HCT116 (cell line): ENCODE results near the gene CHRNA9. TPM values are rescaled to one million over a fixed set of nuclear protein-coding genes. Genes with fewer than 3 reads are reported as not detected.

Experiments used
- ATAC-seq: fragments of 200-7000 bp; cut with Tn5 transposase; 2 replicates; pipeline ENCODE4 v1.9.1; 2020; ENCODE audit warnings: mild to moderate bottlenecking, moderate library complexity
- BruUV-seq: library from RNA; stranded (reverse); fragments of 400-500 nt; replicated peaks from 2 replicates; lab custom pipeline; 2021; lab: Mats Ljungman, UMichigan
- CTCF ChIA-PET: fragments of 300-600 bp; sonication (Branson Sonifier 250); formaldehyde crosslinking; loops from one replicate; lab custom pipeline; 2021; ENCODE audit warnings: antibody characterized with exemption; lab: Charles Lee
- POLR2A ChIA-PET: fragments of 300-600, 350-600 bp; sonication (Branson Sonifier 250); formaldehyde crosslinking; loops from one replicate; lab custom pipeline; 2021; ENCODE audit warnings: antibody characterized with exemption; lab: Charles Lee
- RAD21 ChIA-PET, 2 experiments: fragments of 300-600 bp; sonication (Branson Sonifier 250); formaldehyde crosslinking; loops; one replicate each; lab custom pipeline; 2023; ENCODE audit warnings: low total read pairs in 2 of 2; ENCODE audit not compliant: uncharacterized antibody in 2 of 2, unreplicated experiment in 2 of 2, low non-redundant PET in 1 of 2; lab: Charles Lee
- DNase-seq: peaks from one replicate; pipeline ENCODE4 v3.0.0-alpha.2; 2010; ENCODE audit warnings: low read depth, low spot score
- H2AFZ ChIP-seq: fragments of 200-600 bp; shearing (Covaris generic), sonication (generic); 2 replicates; pipeline ENCODE4 v1.6.1; 2017; ENCODE audit warnings: low read depth, mixed run types, mixed read lengths, antibody characterized with exemption, low read length; ENCODE audit not compliant: poor library complexity, severe bottlenecking
- H3K27ac ChIP-seq: 2 replicates; pipeline ENCODE4 v1.5.1; 2012; ENCODE audit warnings: low read depth, low read length
- H3K27me3 ChIP-seq: fragments of 200-600 bp; sonication (generic); 2 replicates; pipeline ENCODE4 v1.6.1; 2016; ENCODE audit warnings: mixed run types, low read length, mixed read lengths; ENCODE audit not compliant: insufficient read depth
- H3K36me3 ChIP-seq, 2 experiments: fragments of 200-500 bp in 1 of 2; fragments of 200-600 bp in 1 of 2; sonication (Bioruptor generic) in 1 of 2; sonication (generic) in 1 of 2; 2 replicates each; pipeline versions ENCODE4 v1.5.1 to v1.6.1; 2014 to 2016; ENCODE audit warnings: low read length in 2 of 2, inconsistent platforms in 1 of 2, mixed read lengths in 1 of 2, mixed run types in 1 of 2; ENCODE audit not compliant: insufficient read depth in 2 of 2, control insufficient read depth in 1 of 2
- H3K4me1 ChIP-seq, 2 experiments: fragments of 200-600 bp in 1 of 2; sonication (generic) in 1 of 2; 2 replicates each; pipeline versions ENCODE4 v1.5.1 to v1.6.1; 2012 to 2017; ENCODE audit warnings: low read length in 2 of 2, inconsistent platforms in 1 of 2, mild to moderate bottlenecking in 1 of 2, mixed read lengths in 1 of 2, mixed run types in 1 of 2, moderate library complexity in 1 of 2; ENCODE audit not compliant: insufficient read depth in 2 of 2, control insufficient read depth in 1 of 2
- H3K4me2 ChIP-seq: fragments of 200-600 bp; sonication (generic); 2 replicates; pipeline ENCODE4 v1.6.1; 2017; ENCODE audit warnings: mixed run types, low read length, mixed read lengths
- H3K4me3 ChIP-seq, 2 experiments: fragments of 200-600 bp in 1 of 2; sonication (generic) in 1 of 2; replicated peaks in 1 of 2; 2 replicates each; pipeline ENCODE4 v1.5.1; 2011 to 2016; ENCODE audit warnings: low read length in 2 of 2, control low read depth in 1 of 2, low read depth in 1 of 2, mild to moderate bottlenecking in 1 of 2, mixed read lengths in 1 of 2, mixed run types in 1 of 2
- H3K79me2 ChIP-seq: fragments of 200-600 bp; sonication (generic); 2 replicates; pipeline ENCODE4 v1.6.1; 2017; ENCODE audit warnings: mild to moderate bottlenecking, mixed run types, low read length, moderate library complexity, mixed read lengths; ENCODE audit not compliant: insufficient read depth
- H3K9ac ChIP-seq: fragments of 200-600 bp; sonication (generic); 2 replicates; pipeline ENCODE4 v1.6.1; 2016; ENCODE audit warnings: low read length, mixed read lengths
- H3K9me2 ChIP-seq: fragments of 200-600 bp; sonication (generic), shearing (Covaris generic); 2 replicates; pipeline ENCODE4 v1.6.1; 2017; ENCODE audit warnings: mixed run types, mild to moderate bottlenecking, moderate library complexity; ENCODE audit not compliant: insufficient read depth
- H3K9me3 ChIP-seq, 2 experiments: fragments of 200-500 bp in 1 of 2; fragments of 200-600 bp in 1 of 2; sonication (Bioruptor generic) in 1 of 2; sonication (generic) in 1 of 2; 2 replicates each; pipeline ENCODE4 v1.6.1; 2014 to 2017; ENCODE audit warnings: low read length in 2 of 2, mixed read lengths in 2 of 2, inconsistent platforms in 1 of 2, low read depth in 1 of 2, mild to moderate bottlenecking in 1 of 2, mixed run types in 1 of 2, moderate library complexity in 1 of 2; ENCODE audit not compliant: control insufficient read depth in 1 of 2, insufficient read depth in 1 of 2
- H4K20me1 ChIP-seq: fragments of 200-600 bp; sonication (generic), shearing (Covaris generic); 2 replicates; pipeline ENCODE4 v1.6.1; 2017; ENCODE audit warnings: mixed run types, mild to moderate bottlenecking, moderate library complexity; ENCODE audit not compliant: insufficient read depth
- CEBPB ChIP-seq: IDR thresholded peaks from 2 replicates; pipeline ENCODE4 v1.6.1; 2012; ENCODE audit warnings: low read depth
- ELF1 ChIP-seq: IDR thresholded peaks from 2 replicates; pipeline ENCODE4 v1.6.1; 2012; ENCODE audit warnings: low read depth, borderline replicate concordance
- EZH2 ChIP-seq: fragments of 200-600 bp; sonication (generic); IDR thresholded peaks from 2 replicates; pipeline ENCODE4 v1.6.1; 2017; ENCODE audit warnings: antibody characterized with exemption, mixed run types
- FOSL1 ChIP-seq: IDR thresholded peaks from 2 replicates; pipeline ENCODE4 v1.6.1; 2012; ENCODE audit warnings: low read depth
- JUND ChIP-seq: IDR thresholded peaks from 2 replicates; pipeline ENCODE4 v1.6.1; 2012
- SIN3A ChIP-seq: IDR thresholded peaks from 2 replicates; pipeline ENCODE4 v1.6.1; 2012; ENCODE audit warnings: low read depth
- SP1 ChIP-seq: IDR thresholded peaks from 2 replicates; pipeline ENCODE4 v1.6.1; 2012; ENCODE audit warnings: low read depth
- SRF ChIP-seq: IDR thresholded peaks from 2 replicates; pipeline ENCODE4 v1.6.1; 2012; ENCODE audit warnings: low read depth
- TCF7L2 ChIP-seq: IDR thresholded peaks from 2 replicates; pipeline ENCODE4 v1.7.0; 2011; ENCODE audit warnings: borderline replicate concordance, inconsistent platforms; ENCODE audit not compliant: insufficient read depth, insufficient read length; ENCODE audit errors: extremely low read depth
- YY1 ChIP-seq: IDR thresholded peaks from 2 replicates; pipeline ENCODE4 v1.6.1; 2011; ENCODE audit warnings: low read length, low read depth, moderate library complexity, mild to moderate bottlenecking; ENCODE audit not compliant: insufficient replicate concordance; ENCODE audit errors: extremely low read depth
- ZNF274 ChIP-seq: fragments of 200-500 bp; sonication (Bioruptor generic); IDR thresholded peaks from 2 replicates; pipeline ENCODE4 v1.6.1; 2014; ENCODE audit warnings: mild to moderate bottlenecking, low read depth, low read length, inconsistent platforms
- intact Hi-C: fragments of 100-400 bp; cut with micrococcal nuclease; formaldehyde crosslinking; loops from 2 replicates; pipeline ENCODE4 v1.10.0; 2022
- total RNA-seq: library from RNA; stranded (reverse); gene quantifications from one replicate; pipeline ENCODE4 v1.2.1, GENCODE V29; 2021; ENCODE audit not compliant: unreplicated experiment
- TF ChIP-seq, protein P1 (sequence below): IDR thresholded peaks from 2 replicates; pipeline ENCODE4 v1.6.1; 2012; ENCODE audit warnings: low read depth
- TF ChIP-seq, protein P2 (sequence below): IDR thresholded peaks from 2 replicates; pipeline ENCODE4 v1.6.1; 2011; ENCODE audit warnings: mild to moderate bottlenecking, low read length, moderate library complexity; ENCODE audit not compliant: insufficient replicate concordance; ENCODE audit errors: extremely low read depth
- TF ChIP-seq, protein P3 (sequence below), 3 experiments: fragments of 200-600 bp in 1 of 3; sonication (generic) in 1 of 3; IDR thresholded peaks in 2 of 3; conservative IDR thresholded peaks in 1 of 3; 2 replicates each; pipeline ENCODE4 v1.5.1; 2012 to 2017; ENCODE audit warnings: low read depth in 2 of 3, low read length in 2 of 3, antibody characterized with exemption in 1 of 3, borderline replicate concordance in 1 of 3, control low read depth in 1 of 3, mild to moderate bottlenecking in 1 of 3, mixed read lengths in 1 of 3, mixed run types in 1 of 3, moderate library complexity in 1 of 3; ENCODE audit not compliant: insufficient read depth in 1 of 3

CHRNA9 gene
- total RNA-seq, 1 experiment from 2014 or later: not detected

DNA sequence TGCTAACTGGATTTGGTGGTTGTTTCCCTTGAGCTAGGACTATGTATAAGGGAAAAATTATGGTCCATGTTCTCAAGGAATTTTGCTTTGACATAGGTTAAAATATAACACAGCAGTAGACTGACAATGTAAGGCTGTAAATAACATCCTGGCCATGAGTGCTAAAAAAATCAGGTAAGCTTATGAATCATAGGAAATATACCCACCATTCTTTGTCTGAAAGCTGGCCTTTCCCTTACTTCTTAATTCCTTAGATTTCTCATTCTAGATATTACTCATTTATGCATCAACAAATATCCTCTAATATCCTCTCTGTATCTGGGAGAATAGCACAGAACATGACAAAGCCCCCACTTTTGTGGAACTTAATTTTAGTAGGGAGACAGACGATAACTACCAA is 6.8 kb upstream of the CHRNA9 start (continued):
- TF ChIP-seq, protein P1, sequence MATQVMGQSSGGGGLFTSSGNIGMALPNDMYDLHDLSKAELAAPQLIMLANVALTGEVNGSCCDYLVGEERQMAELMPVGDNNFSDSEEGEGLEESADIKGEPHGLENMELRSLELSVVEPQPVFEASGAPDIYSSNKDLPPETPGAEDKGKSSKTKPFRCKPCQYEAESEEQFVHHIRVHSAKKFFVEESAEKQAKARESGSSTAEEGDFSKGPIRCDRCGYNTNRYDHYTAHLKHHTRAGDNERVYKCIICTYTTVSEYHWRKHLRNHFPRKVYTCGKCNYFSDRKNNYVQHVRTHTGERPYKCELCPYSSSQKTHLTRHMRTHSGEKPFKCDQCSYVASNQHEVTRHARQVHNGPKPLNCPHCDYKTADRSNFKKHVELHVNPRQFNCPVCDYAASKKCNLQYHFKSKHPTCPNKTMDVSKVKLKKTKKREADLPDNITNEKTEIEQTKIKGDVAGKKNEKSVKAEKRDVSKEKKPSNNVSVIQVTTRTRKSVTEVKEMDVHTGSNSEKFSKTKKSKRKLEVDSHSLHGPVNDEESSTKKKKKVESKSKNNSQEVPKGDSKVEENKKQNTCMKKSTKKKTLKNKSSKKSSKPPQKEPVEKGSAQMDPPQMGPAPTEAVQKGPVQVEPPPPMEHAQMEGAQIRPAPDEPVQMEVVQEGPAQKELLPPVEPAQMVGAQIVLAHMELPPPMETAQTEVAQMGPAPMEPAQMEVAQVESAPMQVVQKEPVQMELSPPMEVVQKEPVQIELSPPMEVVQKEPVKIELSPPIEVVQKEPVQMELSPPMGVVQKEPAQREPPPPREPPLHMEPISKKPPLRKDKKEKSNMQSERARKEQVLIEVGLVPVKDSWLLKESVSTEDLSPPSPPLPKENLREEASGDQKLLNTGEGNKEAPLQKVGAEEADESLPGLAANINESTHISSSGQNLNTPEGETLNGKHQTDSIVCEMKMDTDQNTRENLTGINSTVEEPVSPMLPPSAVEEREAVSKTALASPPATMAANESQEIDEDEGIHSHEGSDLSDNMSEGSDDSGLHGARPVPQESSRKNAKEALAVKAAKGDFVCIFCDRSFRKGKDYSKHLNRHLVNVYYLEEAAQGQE: no peak
- TF ChIP-seq, protein P2, sequence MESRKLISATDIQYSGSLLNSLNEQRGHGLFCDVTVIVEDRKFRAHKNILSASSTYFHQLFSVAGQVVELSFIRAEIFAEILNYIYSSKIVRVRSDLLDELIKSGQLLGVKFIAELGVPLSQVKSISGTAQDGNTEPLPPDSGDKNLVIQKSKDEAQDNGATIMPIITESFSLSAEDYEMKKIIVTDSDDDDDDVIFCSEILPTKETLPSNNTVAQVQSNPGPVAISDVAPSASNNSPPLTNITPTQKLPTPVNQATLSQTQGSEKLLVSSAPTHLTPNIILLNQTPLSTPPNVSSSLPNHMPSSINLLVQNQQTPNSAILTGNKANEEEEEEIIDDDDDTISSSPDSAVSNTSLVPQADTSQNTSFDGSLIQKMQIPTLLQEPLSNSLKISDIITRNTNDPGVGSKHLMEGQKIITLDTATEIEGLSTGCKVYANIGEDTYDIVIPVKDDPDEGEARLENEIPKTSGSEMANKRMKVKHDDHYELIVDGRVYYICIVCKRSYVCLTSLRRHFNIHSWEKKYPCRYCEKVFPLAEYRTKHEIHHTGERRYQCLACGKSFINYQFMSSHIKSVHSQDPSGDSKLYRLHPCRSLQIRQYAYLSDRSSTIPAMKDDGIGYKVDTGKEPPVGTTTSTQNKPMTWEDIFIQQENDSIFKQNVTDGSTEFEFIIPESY: no peak
- TF ChIP-seq FOSL1 (no peak), SRF (no peak)

DNA sequence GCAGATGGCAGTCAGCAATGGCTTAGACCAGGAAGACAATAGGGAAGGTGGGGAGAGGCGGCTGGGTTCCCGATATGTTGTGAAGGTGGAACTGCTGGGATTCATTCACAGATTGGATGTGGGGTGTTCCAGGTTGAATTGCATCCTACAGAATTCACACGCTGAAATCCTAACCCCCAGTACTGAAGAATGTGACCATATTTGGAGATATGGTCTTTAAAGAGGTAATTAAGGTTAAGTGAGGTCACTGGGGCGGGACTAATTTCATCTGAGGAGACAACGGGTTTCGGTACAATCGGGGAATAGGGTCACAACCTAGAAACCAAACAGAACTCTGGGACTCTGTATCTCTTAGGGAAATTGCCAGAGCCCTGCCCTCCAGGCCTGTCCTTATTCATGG is 5.3 kb upstream of the CHRNA9 start:
- ChIA-PET POLR2A (no interaction called here), CTCF (no interaction called here), RAD21 (no interaction called here)
- Histone ChIP-seq H4K20me1 (no peaks in the 10 kb centered on the region), H3K4me2 (no peak overlapping the region), H2AFZ (no peak overlapping the region), H3K36me3 (no peaks in the 10 kb centered on the region), H3K27me3 (no peaks in the 10 kb centered on the region), H3K9ac (no peak overlapping the region), H3K9me2 (no peaks in the 10 kb centered on the region), H3K9me3 (no peaks in the 10 kb centered on the region), H3K79me2 (no peaks in the 10 kb centered on the region), H3K27ac (no peak overlapping the region), H3K4me1 (peaks cover 12 to 33% of the 10 kb centered on the region in 2 experiments), H3K4me3 (no peak overlapping the region)
- no peak for ATAC-seq
- TF ChIP-seq, protein P3, sequence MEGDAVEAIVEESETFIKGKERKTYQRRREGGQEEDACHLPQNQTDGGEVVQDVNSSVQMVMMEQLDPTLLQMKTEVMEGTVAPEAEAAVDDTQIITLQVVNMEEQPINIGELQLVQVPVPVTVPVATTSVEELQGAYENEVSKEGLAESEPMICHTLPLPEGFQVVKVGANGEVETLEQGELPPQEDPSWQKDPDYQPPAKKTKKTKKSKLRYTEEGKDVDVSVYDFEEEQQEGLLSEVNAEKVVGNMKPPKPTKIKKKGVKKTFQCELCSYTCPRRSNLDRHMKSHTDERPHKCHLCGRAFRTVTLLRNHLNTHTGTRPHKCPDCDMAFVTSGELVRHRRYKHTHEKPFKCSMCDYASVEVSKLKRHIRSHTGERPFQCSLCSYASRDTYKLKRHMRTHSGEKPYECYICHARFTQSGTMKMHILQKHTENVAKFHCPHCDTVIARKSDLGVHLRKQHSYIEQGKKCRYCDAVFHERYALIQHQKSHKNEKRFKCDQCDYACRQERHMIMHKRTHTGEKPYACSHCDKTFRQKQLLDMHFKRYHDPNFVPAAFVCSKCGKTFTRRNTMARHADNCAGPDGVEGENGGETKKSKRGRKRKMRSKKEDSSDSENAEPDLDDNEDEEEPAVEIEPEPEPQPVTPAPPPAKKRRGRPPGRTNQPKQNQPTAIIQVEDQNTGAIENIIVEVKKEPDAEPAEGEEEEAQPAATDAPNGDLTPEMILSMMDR (IDR thresholded peaks at IDR 0.05 in 2 of 3, conservative IDR thresholded peaks at IDR 0.05 in 1 of 3; ENCODE audit: borderline replicate concordance in 1 of 3, insufficient read depth in 1 of 3, low read depth in 2 of 3, low read length in 2 of 3): no peak
- TF ChIP-seq SP1 (no peak), CEBPB (no peak), ELF1 (no peak), ZNF274 (no peak), EZH2 (no peak), TCF7L2 (no peak), JUND (no peak), SIN3A (no peak), YY1 (no peak)
- no peak for DNase-seq
- no TSS peak for BruUV-seq
- intact Hi-C loops: no loop called here
